SU-DHL-6 (cell line): ENCODE data around the gene OSER1.

Source experiments
- H2AFZ ChIP-seq: fragments of 200-600 bp; sonication (generic); 2 replicates; pipeline ENCODE4 v1.6.1; 2014; ENCODE audit warnings: low read depth, mild to moderate bottlenecking, moderate library complexity, mixed read lengths, antibody characterized with exemption, low read length; ENCODE audit not compliant: severe bottlenecking
- H3F3A ChIP-seq: fragments of 200-600 bp; shearing (Covaris generic); 2 replicates; pipeline ENCODE4 v1.6.0; 2016; ENCODE audit warnings: antibody characterized with exemption, mild to moderate bottlenecking; ENCODE audit not compliant: insufficient read depth
- H3K27ac ChIP-seq: fragments of 200-600 bp; sonication (generic); 2 replicates; pipeline ENCODE4 v1.5.1; 2016; ENCODE audit warnings: low read depth, mild to moderate bottlenecking, low read length, moderate library complexity, mixed read lengths
- H3K27me3 ChIP-seq: fragments of 200-600 bp; sonication (generic), shearing (Covaris generic); 2 replicates; pipeline ENCODE4 v1.6.0; 2014; ENCODE audit warnings: mild to moderate bottlenecking, low read length
- H3K36me3 ChIP-seq: fragments of 200-600 bp; sonication (generic); 2 replicates; pipeline ENCODE4 v1.6.1; 2014; ENCODE audit warnings: mild to moderate bottlenecking, low read length, mixed read lengths
- H3K4me2 ChIP-seq: fragments of 300-600, 200-600 bp; shearing (Covaris generic), sonication (generic); 2 replicates; pipeline ENCODE4 v1.6.0; 2014; ENCODE audit warnings: low read length, low read depth, mild to moderate bottlenecking; ENCODE audit not compliant: poor library complexity, severe bottlenecking
- H3K4me3 ChIP-seq: fragments of 200-600 bp; sonication (generic); 2 replicates; pipeline ENCODE4 v1.5.1; 2014; ENCODE audit warnings: antibody characterized with exemption, low read length, mild to moderate bottlenecking, mixed read lengths; ENCODE audit not compliant: insufficient read depth, poor library complexity, severe bottlenecking
- H3K79me2 ChIP-seq: fragments of 200-600 bp; sonication (generic); 2 replicates; pipeline ENCODE4 v1.6.1; 2014; ENCODE audit warnings: mild to moderate bottlenecking, low read length, moderate library complexity; ENCODE audit not compliant: insufficient read depth
- H3K9ac ChIP-seq: fragments of 200-600 bp; sonication (generic); 2 replicates; pipeline ENCODE4 v1.7.0; 2014; ENCODE audit warnings: mild to moderate bottlenecking, low read length
- H3K9me2 ChIP-seq: fragments of 200-600 bp; sonication (generic); replicated peaks from 2 replicates; pipeline ENCODE4 v1.6.1; 2014; ENCODE audit warnings: low read length; ENCODE audit not compliant: insufficient read depth
- H3K9me3 ChIP-seq: fragments of 200-600 bp; sonication (generic); 2 replicates; pipeline ENCODE4 v1.6.1; 2014; ENCODE audit warnings: low read length, mixed read lengths; ENCODE audit not compliant: insufficient read depth
- H4K20me1 ChIP-seq: fragments of 200-600 bp; sonication (generic); 2 replicates; pipeline ENCODE4 v1.6.1; 2014; ENCODE audit warnings: low read depth, mild to moderate bottlenecking, antibody characterized with exemption, low read length, moderate library complexity, mixed read lengths
- EZH2phosphoT487 ChIP-seq: fragments of 200-600 bp; sonication (generic), shearing (Covaris generic); conservative IDR thresholded peaks from 2 replicates; pipeline ENCODE4 v1.6.1; 2018; ENCODE audit warnings: mild to moderate bottlenecking, antibody characterized with exemption, low read length, moderate library complexity, mixed read lengths
- TF ChIP-seq, protein P1 (sequence below): fragments of 200-600 bp; sonication (generic); IDR thresholded peaks from one replicate; pipeline ENCODE4 v1.5.1; 2017; ENCODE audit warnings: antibody characterized with exemption, mild to moderate bottlenecking, low read length, moderate library complexity; ENCODE audit not compliant: insufficient read depth, poor library complexity, severe bottlenecking

OSER1 gene

DNA sequence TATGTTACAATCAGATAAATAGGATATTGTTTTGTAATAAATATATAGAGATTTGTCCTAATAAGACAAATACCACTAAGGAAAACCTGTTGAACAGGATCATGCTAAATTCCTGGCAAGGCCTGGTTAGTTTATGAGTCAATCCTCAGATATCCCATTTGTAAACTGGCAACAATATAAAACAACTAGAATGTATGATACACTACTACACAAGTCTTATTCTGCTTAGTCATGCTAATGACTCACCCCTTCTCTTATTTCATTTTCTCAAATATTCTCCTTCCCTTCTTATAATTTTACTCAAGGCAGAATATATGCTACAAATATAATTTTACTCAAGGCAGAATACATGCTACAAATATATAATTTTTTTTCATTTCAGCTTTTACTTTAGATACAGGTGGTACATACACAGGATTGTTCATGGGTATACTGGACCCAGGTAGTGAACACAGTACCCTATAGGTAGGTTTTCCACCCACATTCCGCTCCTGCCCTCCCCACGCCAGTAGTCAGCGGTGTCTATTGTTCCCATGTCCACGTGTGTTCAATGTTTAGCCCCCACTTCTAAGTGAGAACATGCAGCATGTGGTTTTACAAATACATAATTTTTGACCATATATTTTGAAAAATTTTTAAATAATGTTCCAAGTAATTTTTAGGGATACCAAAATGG is 6.3 kb downstream of the OSER1 start:
- Histone ChIP-seq H3K79me2 (peaks cover 51% of the 10 kb centered on the region), H3K9me2 (no peaks in the 10 kb centered on the region), H4K20me1 (peaks cover 28% of the 10 kb centered on the region), H3K4me2 (no peak overlapping the region), H3K9me3 (no peaks in the 10 kb centered on the region), H3K4me3 (no peak overlapping the region), H3K27me3 (no peaks in the 10 kb centered on the region), H3K27ac (no peak overlapping the region), H2AFZ (no peak overlapping the region), H3K36me3 (peaks cover 19% of the 10 kb centered on the region; the same call in 1 of the 2 replicates), H3K9ac (no peak overlapping the region), H3F3A (peaks cover 5% of the 10 kb centered on the region; the same call in 1 of the 2 replicates)
- TF ChIP-seq EZH2phosphoT487 = no peak
- TF ChIP-seq, protein P1, sequence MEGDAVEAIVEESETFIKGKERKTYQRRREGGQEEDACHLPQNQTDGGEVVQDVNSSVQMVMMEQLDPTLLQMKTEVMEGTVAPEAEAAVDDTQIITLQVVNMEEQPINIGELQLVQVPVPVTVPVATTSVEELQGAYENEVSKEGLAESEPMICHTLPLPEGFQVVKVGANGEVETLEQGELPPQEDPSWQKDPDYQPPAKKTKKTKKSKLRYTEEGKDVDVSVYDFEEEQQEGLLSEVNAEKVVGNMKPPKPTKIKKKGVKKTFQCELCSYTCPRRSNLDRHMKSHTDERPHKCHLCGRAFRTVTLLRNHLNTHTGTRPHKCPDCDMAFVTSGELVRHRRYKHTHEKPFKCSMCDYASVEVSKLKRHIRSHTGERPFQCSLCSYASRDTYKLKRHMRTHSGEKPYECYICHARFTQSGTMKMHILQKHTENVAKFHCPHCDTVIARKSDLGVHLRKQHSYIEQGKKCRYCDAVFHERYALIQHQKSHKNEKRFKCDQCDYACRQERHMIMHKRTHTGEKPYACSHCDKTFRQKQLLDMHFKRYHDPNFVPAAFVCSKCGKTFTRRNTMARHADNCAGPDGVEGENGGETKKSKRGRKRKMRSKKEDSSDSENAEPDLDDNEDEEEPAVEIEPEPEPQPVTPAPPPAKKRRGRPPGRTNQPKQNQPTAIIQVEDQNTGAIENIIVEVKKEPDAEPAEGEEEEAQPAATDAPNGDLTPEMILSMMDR = no peak

DNA sequence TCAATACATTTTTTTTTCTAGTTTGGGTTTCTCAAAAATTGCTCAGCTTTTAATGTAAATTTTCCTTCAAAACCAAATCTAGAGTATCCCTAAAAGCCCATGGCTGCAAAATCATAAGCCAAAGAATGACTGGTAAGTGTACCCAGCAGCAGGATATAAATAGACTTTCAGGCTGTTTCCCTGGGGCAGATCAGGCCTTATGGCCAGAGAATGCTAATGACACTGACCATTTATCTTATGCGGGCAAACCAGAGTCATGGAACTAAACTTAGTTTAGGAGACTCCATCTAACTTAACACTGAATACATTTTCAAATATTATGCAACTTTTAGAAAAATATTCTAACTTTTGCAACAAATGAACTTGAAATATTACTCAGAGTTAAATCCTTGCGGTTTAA is 7.4 kb downstream of the OSER1 start:
- Histone ChIP-seq H3K79me2 (peaks cover 40% of the 10 kb centered on the region), H3K36me3 (peaks cover 23% of the 10 kb centered on the region; the same call in 1 of the 2 replicates), H3K4me2 (no peak overlapping the region), H3F3A (peaks cover 5% of the 10 kb centered on the region; the same call in 1 of the 2 replicates), H2AFZ (no peak overlapping the region), H3K9me2 (no peaks in the 10 kb centered on the region), H3K4me3 (no peak overlapping the region), H3K27ac (no peak overlapping the region), H4K20me1 (peaks cover 16% of the 10 kb centered on the region; the same call in 1 of the 2 replicates), H3K9ac (no peak overlapping the region), H3K27me3 (no peaks in the 10 kb centered on the region), H3K9me3 (no peaks in the 10 kb centered on the region)
- TF ChIP-seq, protein P1 = no peak
- no peak for TF ChIP-seq EZH2phosphoT487

DNA sequence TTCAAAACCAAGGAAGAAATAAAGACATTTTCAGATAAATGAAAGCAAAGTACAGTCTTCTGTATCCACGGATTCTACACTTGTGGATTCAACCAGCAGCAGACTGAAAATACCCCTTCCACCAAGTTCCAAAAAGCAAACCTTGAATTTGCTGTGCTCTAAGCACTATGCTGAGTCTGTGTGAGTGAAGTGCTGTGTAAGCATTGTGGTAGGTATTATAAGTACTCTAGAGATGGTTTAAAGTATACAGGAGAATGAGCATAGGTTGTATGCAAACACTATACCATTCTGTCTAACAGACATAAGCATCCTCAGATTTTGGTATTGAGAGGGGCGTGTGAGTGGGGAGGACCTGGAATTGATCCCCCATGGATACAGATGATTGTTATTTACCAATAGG is 9.6 kb downstream of the OSER1 start:
- Histone ChIP-seq H3K27ac (no peak overlapping the region), H3K9me3 (no peaks in the 10 kb centered on the region), H3K9ac (no peak overlapping the region), H3K4me3 (no peak overlapping the region), H3K27me3 (no peaks in the 10 kb centered on the region), H3K9me2 (no peaks in the 10 kb centered on the region), H3K36me3 (peaks cover 23% of the 10 kb centered on the region), H3K79me2 (peaks cover 22% of the 10 kb centered on the region), H4K20me1 (peaks cover 7% of the 10 kb centered on the region; the same call in 1 of the 2 replicates), H3K4me2 (no peak overlapping the region), H3F3A (0 out of 2 replicates have a peak, but pooled peaks cover 4% of the 10 kb centered on the region), H2AFZ (no peak overlapping the region)
- TF ChIP-seq, protein P1 = no peak
- no peak for TF ChIP-seq EZH2phosphoT487
